ENCODE results near the gene NOXA1. TPM values are rescaled to one million over a fixed set of nuclear protein-coding genes. Genes with fewer than 3 reads are reported as not detected.
"Not testable (repeated sequence)": the region's sequence is repeated elsewhere in the genome, so short reads cannot be mapped to it uniquely, and the experiment has no call there.

The NOXA1 gene
- total RNA-seq: under 1 TPM; 0.66 to 0.76 TPM

DNA sequence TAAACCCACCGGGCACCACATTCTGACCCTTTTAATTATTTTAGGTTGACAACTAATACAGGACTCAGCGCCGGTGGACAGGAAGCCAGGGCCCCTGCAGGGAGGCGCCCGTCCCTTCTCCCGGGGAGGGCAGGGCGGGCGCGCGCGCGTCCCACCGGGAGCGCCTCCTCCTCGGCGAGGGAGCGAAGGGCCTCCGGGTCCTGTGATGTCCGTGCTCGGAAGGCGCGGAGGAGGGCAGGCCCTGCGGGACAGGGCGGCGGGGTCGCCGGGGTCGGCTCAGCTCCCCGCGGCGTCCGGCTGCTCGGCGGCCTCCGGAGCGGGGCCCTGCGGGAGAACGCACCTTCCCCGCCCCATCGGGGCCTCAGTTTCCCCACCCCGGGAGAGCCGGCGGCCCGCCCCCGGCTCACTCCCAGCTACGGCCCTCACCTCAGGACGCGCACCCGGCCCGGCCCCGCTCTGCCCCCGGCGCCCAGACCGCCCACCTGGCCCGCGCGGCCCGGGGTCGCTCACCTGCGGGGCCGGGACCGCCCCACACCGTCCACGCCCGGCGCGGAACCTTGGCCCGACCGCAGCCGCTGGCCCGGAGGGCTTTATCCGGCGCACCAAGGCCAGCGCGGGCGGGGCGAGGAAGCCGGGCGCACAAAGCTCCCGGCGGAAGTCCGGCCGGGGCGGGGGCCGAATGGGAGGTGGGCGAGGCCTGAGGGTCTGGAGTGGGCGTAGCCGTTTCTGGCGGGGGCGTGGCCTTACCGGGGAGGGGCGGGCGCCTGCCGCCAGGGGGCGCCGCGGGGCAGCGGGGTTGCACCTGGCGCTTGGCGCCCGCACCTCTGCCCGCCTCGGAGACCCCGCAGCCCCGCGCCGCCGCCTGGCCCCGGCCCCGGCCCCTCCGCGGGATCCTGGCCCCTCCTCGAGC is at the start of gene NOXA1, which contains the start of gene EXD3:
NOXA1 (plus strand) TSS at position 790 of the 910 bp plus-strand sequence. CDS start 137 bp downstream, outside the sequence.
EXD3 (minus strand) TSS at position 559 of the 910 bp plus-strand sequence. CDS start 27,805 bp downstream, outside the sequence.
- DNase-seq: peak; percentile 96
- Mint-ChIP-seq H3K27ac (peak within 1 kb of the TSS; percentile 35), H3K4me1 (peaks cover 10% of the 10 kb centered on the region), H3K27me3 (peaks cover 4% of the 10 kb centered on the region), H3K36me3 (no peaks in the 10 kb centered on the region), H3K9me3 (no peaks in the 10 kb centered on the region), H3K4me3 (peak within 1 kb of the TSS; percentile 87)

DNA sequence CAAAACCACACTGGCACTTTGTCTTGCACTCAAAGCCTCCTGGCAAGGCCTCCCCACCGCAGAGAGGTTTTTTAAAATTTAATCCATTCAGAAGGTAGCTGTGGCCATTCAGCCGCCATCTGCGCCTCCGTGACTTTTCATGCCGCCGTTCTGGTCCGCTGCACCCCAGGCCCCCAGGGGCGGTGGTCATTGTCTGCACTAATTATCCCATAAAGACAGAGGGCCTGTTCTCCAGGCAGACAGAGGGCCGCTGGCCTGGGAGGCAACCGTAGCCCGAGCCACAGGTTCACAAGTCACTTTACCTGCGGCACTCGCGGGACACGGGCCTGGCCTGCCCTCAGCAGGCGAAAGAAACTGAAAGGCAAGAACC is 49.6 kb upstream of the NOXA1 start:
- Mint-ChIP-seq H3K27me3 (no peaks in the 10 kb centered on the region), H3K4me1 (no peaks in the 10 kb centered on the region)
- no peak for DNase-seq

GRCh38 chr9:137374131-137374845 is 48.9 kb upstream of the NOXA1 start:
- H3K9me3 Mint-ChIP-seq: no peaks in the 10 kb centered on the region
- no peaks in the 10 kb centered on the region for H3K4me1 Mint-ChIP-seq

More for the DNA sequence above, 49.6 kb upstream of the NOXA1 start:
- Mint-ChIP-seq H3K36me3 (no peaks in the 10 kb centered on the region), H3K4me3 (no peak overlapping the region), H3K9me3 (no peaks in the 10 kb centered on the region), H3K27ac (no peak overlapping the region)

DNA sequence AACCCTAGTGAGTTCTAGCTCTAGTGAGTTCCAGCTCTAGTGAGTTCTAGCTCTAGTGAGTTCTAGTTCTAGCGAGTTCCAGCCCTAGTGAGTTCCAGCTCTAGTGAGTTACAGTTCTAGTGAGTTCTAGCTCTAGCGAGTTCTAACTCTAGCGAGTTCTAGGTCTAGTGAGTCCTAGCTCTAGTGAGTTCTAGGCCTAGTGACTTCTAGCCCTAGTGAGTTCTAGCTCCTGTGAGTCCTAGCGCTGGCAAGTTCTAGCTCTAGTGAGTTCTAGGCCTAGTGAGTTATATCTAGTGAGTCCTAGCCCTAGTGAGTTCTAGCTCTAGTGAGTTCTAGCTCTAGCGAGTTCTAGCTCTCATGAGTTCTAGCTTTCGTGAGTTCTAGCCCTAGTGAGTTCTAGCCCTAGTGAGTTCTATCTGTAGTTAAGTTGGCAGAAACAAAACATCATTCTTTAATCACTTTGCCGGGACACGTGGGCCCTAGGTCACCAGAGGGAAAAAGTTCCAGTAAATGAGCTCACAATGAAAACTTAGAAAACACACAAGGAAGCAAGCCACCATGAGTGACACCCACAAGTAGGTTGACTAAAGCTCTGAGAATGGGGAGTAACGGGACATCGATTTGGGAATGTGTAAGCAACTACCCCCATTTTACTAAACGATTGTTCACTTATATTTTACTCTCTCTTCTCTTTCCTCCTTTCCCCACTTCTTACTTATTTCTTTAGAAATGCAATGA is 47.7 kb upstream of the NOXA1 start:
- H3K27ac Mint-ChIP-seq: no peak overlapping the region

More at GRCh38 chr9:137374131-137374845, 48.9 kb upstream of the NOXA1 start:
- no peak for DNase-seq
- no peak overlapping the region for H3K27ac Mint-ChIP-seq
- H3K36me3 Mint-ChIP-seq: no peaks in the 10 kb centered on the region
- no peaks in the 10 kb centered on the region for H3K27me3 Mint-ChIP-seq
- no peak overlapping the region for H3K4me3 Mint-ChIP-seq

DNA sequence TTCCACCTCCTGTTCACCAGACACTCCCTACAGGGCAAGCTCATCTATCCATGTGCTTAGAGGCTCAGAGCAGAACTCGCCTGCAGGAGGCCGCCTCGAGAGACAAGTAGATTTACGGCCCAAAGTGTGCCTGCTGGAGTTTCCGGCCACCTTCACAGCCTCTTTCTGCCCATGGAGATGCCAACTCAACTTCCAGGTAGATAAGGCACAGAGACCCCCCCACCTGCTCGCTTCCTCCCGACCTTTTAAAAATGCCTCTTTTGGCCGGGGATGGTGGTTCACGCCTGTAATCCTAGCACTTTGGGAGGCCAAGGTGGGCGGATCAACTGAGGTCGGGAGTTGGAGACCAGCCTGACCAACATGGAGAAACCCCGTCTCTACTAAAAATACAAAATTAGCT is 46.8 kb upstream of the NOXA1 start:
- Mint-ChIP-seq H3K9me3 (no peaks in the 10 kb centered on the region), H3K27ac (no peak overlapping the region), H3K4me1 (no peaks in the 10 kb centered on the region), H3K4me3 (no peak overlapping the region), H3K36me3 (no peaks in the 10 kb centered on the region), H3K27me3 (no peaks in the 10 kb centered on the region)
- no peak for DNase-seq

More for the DNA sequence above, 47.7 kb upstream of the NOXA1 start:
- Mint-ChIP-seq H3K27me3 (no peaks in the 10 kb centered on the region), H3K4me3 (no peak overlapping the region), H3K9me3 (no peaks in the 10 kb centered on the region), H3K36me3 (no peaks in the 10 kb centered on the region), H3K4me1 (no peaks in the 10 kb centered on the region)
- no peak for DNase-seq

DNA sequence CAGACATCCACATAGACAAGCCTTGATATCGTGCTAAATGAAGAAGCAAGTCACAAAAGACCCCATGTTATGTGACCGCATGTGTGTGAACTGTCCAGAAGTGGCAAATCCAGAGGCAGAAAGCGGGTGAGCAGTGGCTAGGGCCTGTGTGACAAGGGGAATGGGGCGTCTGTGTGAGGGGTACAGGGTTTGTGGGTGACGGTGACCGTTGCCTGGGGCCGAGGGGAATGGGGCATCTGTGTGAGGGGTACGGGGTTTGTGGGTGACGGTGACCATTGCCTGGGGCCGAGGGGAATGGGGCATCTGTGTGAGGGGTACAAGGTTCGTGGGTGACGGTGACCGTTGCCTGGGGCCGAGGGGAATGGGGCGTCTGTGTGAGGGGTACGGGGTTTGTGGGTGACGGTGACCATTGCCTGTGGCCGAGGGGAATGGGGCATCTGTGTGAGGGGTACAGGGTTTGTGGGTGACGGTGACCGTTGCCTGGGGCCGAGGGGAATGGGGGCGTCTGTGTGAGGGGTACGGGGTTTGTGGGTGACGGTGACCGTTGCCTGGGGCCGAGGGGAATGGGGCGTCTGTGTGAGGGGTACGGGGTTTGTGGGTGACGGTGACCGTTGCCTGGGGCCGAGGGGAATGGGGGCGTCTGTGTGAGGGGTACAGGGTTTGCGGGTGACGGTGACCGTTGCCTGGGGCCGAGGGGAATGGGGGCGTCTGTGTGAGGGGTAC is 44.3 kb upstream of the NOXA1 start:
- not testable (repeated sequence) for H3K4me1 Mint-ChIP-seq, H3K36me3 Mint-ChIP-seq, DNase-seq, H3K27me3 Mint-ChIP-seq, H3K9me3 Mint-ChIP-seq, H3K4me3 Mint-ChIP-seq, H3K27ac Mint-ChIP-seq

DNA sequence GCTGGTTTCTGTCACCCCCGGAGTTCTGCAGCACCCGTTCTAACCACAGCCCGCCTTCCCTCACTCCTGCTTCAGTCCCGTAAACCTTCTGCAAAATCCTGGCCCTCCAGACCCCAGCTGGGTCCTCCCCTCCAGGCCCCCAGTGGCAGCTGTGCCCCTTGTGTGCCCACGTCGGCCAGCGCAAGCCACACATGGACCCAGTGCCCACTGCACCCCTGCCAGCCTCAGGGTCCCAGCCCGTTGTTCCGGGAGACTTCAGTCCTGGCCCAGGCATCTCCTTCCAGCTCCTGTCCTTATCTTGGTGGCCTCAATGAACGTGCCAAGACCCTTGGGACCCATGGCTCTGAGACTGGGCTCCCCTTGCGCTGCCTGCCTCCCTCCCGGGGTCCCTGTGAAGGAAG is 43.4 kb upstream of the NOXA1 start:
- no peak overlapping the region for H3K4me3 Mint-ChIP-seq
- H3K27ac Mint-ChIP-seq: no peak overlapping the region
- H3K4me1 Mint-ChIP-seq: no peaks in the 10 kb centered on the region
- H3K27me3 Mint-ChIP-seq: no peaks in the 10 kb centered on the region
- H3K9me3 Mint-ChIP-seq: no peaks in the 10 kb centered on the region
- no peaks in the 10 kb centered on the region for H3K36me3 Mint-ChIP-seq
- DNase-seq: no peak

DNA sequence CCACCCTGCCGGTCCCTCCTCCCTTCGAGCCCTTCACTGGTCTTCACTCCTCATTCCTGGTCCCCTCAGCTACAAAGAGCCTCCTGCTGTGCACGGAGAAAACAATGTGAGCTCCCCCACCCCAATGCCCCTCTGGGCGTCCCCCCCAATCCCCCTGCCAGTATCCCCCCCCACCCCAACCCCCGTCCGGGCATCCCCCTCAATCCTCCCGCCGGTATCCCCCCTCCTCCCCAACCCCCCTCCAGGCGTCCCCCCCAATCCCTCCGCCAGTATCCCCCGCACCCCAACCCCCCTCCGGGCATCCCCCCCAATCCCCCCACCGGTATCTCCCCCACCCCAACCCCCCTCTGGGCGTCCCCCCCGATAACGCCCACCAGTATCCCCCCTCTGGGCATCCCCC is 43.0 kb upstream of the NOXA1 start:
- H3K4me1 Mint-ChIP-seq: no peaks in the 10 kb centered on the region
- no peaks in the 10 kb centered on the region for H3K36me3 Mint-ChIP-seq
- H3K9me3 Mint-ChIP-seq: no peaks in the 10 kb centered on the region
- no peak overlapping the region for H3K27ac Mint-ChIP-seq
- no peak overlapping the region for H3K4me3 Mint-ChIP-seq
- no peak for DNase-seq
- H3K27me3 Mint-ChIP-seq: no peaks in the 10 kb centered on the region

DNA sequence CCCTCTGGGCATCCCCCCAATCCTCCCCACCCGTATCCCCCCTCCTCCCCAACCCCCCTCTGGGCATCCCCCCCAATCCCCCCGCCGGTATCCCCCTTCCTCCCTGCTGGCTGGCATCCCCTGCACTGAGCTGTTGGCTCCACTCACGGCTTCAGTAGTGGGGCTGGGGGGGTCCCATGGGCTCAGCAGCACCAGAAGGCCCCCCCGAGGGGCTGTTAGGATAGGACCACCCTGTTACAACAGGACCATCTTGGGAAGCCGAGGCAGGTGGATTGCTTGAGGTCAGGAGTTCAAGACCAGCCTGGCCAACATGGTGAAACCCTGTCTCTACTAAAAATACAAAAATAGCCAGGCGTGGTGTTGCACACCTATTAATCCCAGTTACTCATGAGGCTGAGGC is 42.6 kb upstream of the NOXA1 start:
- no peak overlapping the region for H3K4me3 Mint-ChIP-seq
- no peaks in the 10 kb centered on the region for H3K36me3 Mint-ChIP-seq
- H3K4me1 Mint-ChIP-seq: no peaks in the 10 kb centered on the region
- H3K9me3 Mint-ChIP-seq: no peaks in the 10 kb centered on the region
- no peaks in the 10 kb centered on the region for H3K27me3 Mint-ChIP-seq
- no peak overlapping the region for H3K27ac Mint-ChIP-seq
- DNase-seq: no peak

DNA sequence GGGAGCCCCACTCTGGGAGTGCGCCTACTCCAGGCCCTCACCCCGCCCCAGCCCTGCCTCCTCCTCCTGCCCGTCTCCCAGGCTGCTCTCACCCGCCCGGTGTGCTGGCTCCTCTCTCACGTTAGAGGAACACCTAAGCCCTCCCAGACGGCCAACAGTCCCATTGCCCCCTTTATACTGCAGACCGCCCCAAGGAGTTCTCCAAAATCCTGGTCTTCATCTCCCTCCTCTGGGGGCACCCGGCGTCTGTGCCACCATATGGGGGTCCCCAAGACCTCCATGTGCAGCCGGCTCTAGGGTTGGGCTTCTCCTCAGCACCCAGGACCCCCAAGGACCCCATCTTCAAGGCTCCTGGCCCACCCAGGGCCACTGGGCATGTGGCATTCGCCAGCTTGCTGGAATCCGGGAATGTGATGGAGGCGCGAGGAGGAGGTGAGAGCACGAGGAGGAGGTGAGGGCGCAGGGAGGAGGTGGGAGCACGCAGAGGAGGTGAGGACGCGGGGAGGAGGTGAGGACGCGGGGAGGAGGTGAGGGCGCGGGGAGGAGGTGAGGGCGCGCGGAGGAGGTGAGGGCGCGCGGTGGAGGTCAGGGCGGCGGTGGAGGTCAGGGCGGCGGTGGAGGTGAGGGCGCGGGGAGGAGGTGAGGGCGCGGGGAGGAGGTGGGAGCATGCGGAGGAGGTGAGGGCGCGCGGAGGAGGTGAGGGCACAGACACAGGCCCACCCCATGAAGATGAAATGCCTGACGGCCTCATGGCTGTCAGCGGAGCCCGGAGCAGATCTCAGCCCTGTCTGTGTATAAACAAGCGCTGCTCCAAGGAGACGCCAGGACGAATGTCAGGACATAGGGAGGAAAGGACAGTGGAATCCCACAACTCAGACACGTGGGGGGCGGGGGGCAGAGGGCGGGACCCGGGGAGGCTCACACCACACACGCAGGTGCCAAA is 41.4 kb upstream of the NOXA1 start:
- H3K4me1 Mint-ChIP-seq: no peaks in the 10 kb centered on the region
- H3K4me3 Mint-ChIP-seq: no peak overlapping the region
- no peak overlapping the region for H3K27ac Mint-ChIP-seq
- H3K36me3 Mint-ChIP-seq: no peaks in the 10 kb centered on the region
- H3K9me3 Mint-ChIP-seq: no peaks in the 10 kb centered on the region
- no peaks in the 10 kb centered on the region for H3K27me3 Mint-ChIP-seq
- DNase-seq: no peak

DNA sequence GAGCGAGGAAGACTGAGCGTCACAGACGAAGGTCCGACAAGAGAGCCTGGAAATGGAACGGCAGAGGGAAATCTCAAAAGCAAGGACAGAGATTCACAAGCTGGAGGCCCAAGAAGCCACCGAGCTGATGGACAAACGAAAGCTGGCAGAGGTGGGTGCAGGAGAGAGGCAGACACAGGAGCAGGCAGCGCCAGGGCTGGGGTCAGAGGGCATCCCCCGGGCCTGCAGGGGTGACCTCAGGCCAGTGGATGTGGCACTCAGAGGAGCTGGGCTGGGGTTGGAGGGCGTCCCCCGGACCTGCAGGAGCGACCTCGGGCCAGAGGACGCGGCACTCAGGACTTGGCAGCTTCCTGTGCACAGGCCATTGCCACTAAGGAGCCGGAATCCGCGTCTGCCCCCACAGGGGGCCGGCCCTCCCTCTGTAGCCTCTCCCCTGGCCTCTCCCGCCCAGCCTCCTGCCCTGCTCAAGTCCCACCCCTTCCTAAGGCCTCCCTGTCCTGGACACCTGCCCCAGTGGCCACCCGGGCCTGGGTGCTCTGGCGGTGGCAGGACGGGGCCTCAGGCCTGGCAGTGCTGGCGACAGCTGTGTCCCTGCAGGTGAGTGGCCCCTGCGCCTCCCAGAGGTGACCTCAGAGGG is 40.6 kb upstream of the NOXA1 start:
- Mint-ChIP-seq H3K27ac (no peak overlapping the region), H3K9me3 (no peaks in the 10 kb centered on the region), H3K36me3 (no peaks in the 10 kb centered on the region), H3K4me3 (no peak overlapping the region), H3K27me3 (no peaks in the 10 kb centered on the region), H3K4me1 (peaks cover 5% of the 10 kb centered on the region)
- no peak for DNase-seq

DNA sequence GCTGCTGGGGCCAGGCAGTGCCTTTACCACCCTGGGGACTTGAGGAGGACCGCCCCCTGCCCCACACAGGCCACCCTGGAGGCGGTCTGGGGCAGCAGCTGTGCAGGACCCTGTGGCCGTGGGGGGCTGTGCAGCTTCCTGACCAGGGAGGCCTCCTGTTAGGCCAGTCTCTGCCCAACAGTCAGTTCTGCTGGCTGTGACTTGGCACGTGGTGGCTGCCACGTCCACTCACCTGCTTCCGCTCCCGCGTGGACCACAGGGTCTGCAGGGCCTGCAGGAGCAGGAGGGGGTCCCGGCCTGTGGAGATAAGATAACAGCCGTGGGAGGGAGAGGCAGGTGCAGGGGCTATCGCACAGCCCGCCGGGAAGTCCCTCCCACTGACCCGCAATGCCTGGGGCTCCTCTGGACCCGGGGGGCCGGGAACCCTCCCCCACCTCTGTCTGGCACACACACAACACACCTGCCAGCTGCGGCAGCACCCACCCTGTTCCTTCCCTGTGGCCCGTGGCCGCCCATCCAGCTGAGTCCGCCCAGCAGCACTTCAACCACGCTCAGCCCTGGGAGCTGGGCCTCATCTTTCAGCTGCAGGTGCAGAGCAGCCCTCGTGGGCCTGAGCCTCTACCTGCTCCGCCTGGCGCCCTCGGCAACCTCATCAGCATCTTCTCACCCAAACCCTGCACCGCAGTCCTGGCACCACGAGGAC is 40.0 kb upstream of the NOXA1 start:
- no peak overlapping the region for H3K4me3 Mint-ChIP-seq
- no peaks in the 10 kb centered on the region for H3K36me3 Mint-ChIP-seq
- H3K27me3 Mint-ChIP-seq: no peaks in the 10 kb centered on the region
- H3K9me3 Mint-ChIP-seq: no peaks in the 10 kb centered on the region
- DNase-seq: no peak
- no peak overlapping the region for H3K27ac Mint-ChIP-seq
- H3K4me1 Mint-ChIP-seq: peaks cover 7% of the 10 kb centered on the region

Data from activated naive CD8-positive, alpha-beta T cell treated with anti-CD3 and anti-CD28 coated beads for 36 hours (primary cell).